ENCODE data around the gene CLDN16.

CLDN16 gene

GRCh38 chr3:190352861-190353457 lies 35.0 kb upstream of the CLDN16 start:
- no peak for TF ChIP-seq CTCF (IDR thresholded peaks at IDR 0.05; ENCODE audit: borderline replicate concordance, extremely low read depth, low read length, poor library complexity, severe bottlenecking)
- H4K20me1 ChIP-seq (ENCODE audit: insufficient read depth, low read length) = no peaks in the 10 kb centered on the region
- H3K4me3 ChIP-seq (ENCODE audit: low read depth in 1 of 2, low read length in 2 of 2) = no peak overlapping the region
- no peaks in the 10 kb centered on the region for H3K36me3 ChIP-seq (ENCODE audit: insufficient read depth, low read length)
- H3K9me3 ChIP-seq (ENCODE audit: insufficient read depth, low read length, severe bottlenecking) = no peaks in the 10 kb centered on the region
- no peak overlapping the region for H3K4me2 ChIP-seq (ENCODE audit: insufficient read depth, low read length)
- ATAC-seq (ENCODE audit: insufficient read depth, low read depth) (no peak), DNase-seq (no peak)
- H3K27me3 ChIP-seq (ENCODE audit: insufficient read depth, low read length, poor library complexity) = no peaks in the 10 kb centered on the region
- no peaks in the 10 kb centered on the region for H3K4me1 ChIP-seq (ENCODE audit: insufficient read depth, low read length)
- no peak overlapping the region for H3K27ac ChIP-seq (ENCODE audit: low read length)
- no peak overlapping the region for H3K9ac ChIP-seq (ENCODE audit: low read depth, low read length)
- H2AFZ ChIP-seq (ENCODE audit: low read depth, low read length) = no peak overlapping the region
- no peaks in the 10 kb centered on the region for H3K79me2 ChIP-seq (ENCODE audit: insufficient read depth, low read length)

- H3K4me2 ChIP-seq (ENCODE audit: insufficient read depth, low read length) = no peak overlapping the region
- no peak for ATAC-seq (ENCODE audit: insufficient read depth, low read depth)
Observed at GRCh38 chr3:190356246-190356645, 31.7 kb upstream of the CLDN16 start.

GRCh38 chr3:190357468-190357867 lies 30.5 kb upstream of the CLDN16 start:
- H3K4me2 ChIP-seq (ENCODE audit: insufficient read depth, low read length) = no peak overlapping the region
- ATAC-seq (ENCODE audit: insufficient read depth, low read depth) (no peak), DNase-seq (no peak)
- no peak overlapping the region for H3K4me3 ChIP-seq (ENCODE audit: low read depth in 1 of 2, low read length in 2 of 2)
- TF ChIP-seq CTCF (IDR thresholded peaks at IDR 0.05; ENCODE audit: borderline replicate concordance, extremely low read depth, low read length, poor library complexity, severe bottlenecking) (no peak), EZH2 (IDR thresholded peaks at IDR 0.05; ENCODE audit: borderline replicate concordance, low read depth, low read length, severe bottlenecking) (no peak)
- H3K36me3 ChIP-seq (ENCODE audit: insufficient read depth, low read length) = no peaks in the 10 kb centered on the region
- H3K27me3 ChIP-seq (ENCODE audit: insufficient read depth, low read length, poor library complexity) = no peaks in the 10 kb centered on the region
- H3K4me1 ChIP-seq (ENCODE audit: insufficient read depth, low read length) = no peaks in the 10 kb centered on the region
- no peak overlapping the region for H3K9ac ChIP-seq (ENCODE audit: low read depth, low read length)
- H3K27ac ChIP-seq (ENCODE audit: low read length) = no peak overlapping the region
- H4K20me1 ChIP-seq (ENCODE audit: insufficient read depth, low read length) = no peaks in the 10 kb centered on the region
- no peaks in the 10 kb centered on the region for H3K9me3 ChIP-seq (ENCODE audit: insufficient read depth, low read length, severe bottlenecking)
- no peaks in the 10 kb centered on the region for H3K79me2 ChIP-seq (ENCODE audit: insufficient read depth, low read length)
- no peak overlapping the region for H2AFZ ChIP-seq (ENCODE audit: low read depth, low read length)

More at GRCh38 chr3:190356246-190356645, 31.7 kb upstream of the CLDN16 start:
- H2AFZ ChIP-seq (ENCODE audit: low read depth, low read length) = no peak overlapping the region
- H3K9me3 ChIP-seq (ENCODE audit: insufficient read depth, low read length, severe bottlenecking) = no peaks in the 10 kb centered on the region
- no peaks in the 10 kb centered on the region for H3K4me1 ChIP-seq (ENCODE audit: insufficient read depth, low read length)
- no peak overlapping the region for H3K9ac ChIP-seq (ENCODE audit: low read depth, low read length)
- no peak for DNase-seq
- no peak overlapping the region for H3K4me3 ChIP-seq (ENCODE audit: low read depth in 1 of 2, low read length in 2 of 2)
- TF ChIP-seq EZH2 (IDR thresholded peaks at IDR 0.05; ENCODE audit: borderline replicate concordance, low read depth, low read length, severe bottlenecking) = no peak
- no peak for TF ChIP-seq CTCF (IDR thresholded peaks at IDR 0.05; ENCODE audit: borderline replicate concordance, extremely low read depth, low read length, poor library complexity, severe bottlenecking)
- H3K36me3 ChIP-seq (ENCODE audit: insufficient read depth, low read length) = no peaks in the 10 kb centered on the region
- no peak overlapping the region for H3K27ac ChIP-seq (ENCODE audit: low read length)
- H3K27me3 ChIP-seq (ENCODE audit: insufficient read depth, low read length, poor library complexity) = no peaks in the 10 kb centered on the region
- no peaks in the 10 kb centered on the region for H4K20me1 ChIP-seq (ENCODE audit: insufficient read depth, low read length)
- no peaks in the 10 kb centered on the region for H3K79me2 ChIP-seq (ENCODE audit: insufficient read depth, low read length)

GRCh38 chr3:190359813-190360212 lies 28.1 kb upstream of the CLDN16 start:
- no peaks in the 10 kb centered on the region for H3K9me3 ChIP-seq (ENCODE audit: insufficient read depth, low read length, severe bottlenecking)
- no peak overlapping the region for H3K4me2 ChIP-seq (ENCODE audit: insufficient read depth, low read length)
- H3K4me3 ChIP-seq (ENCODE audit: low read depth in 1 of 2, low read length in 2 of 2) = no peak overlapping the region
- H3K4me1 ChIP-seq (ENCODE audit: insufficient read depth, low read length) = no peaks in the 10 kb centered on the region
- ATAC-seq (ENCODE audit: insufficient read depth, low read depth) (no peak), DNase-seq (no peak)
- H2AFZ ChIP-seq (ENCODE audit: low read depth, low read length) = no peak overlapping the region
- no peaks in the 10 kb centered on the region for H3K79me2 ChIP-seq (ENCODE audit: insufficient read depth, low read length)
- H3K9ac ChIP-seq (ENCODE audit: low read depth, low read length) = no peak overlapping the region
- H3K27ac ChIP-seq (ENCODE audit: low read length) = no peak overlapping the region
- H3K36me3 ChIP-seq (ENCODE audit: insufficient read depth, low read length) = no peaks in the 10 kb centered on the region
- no peaks in the 10 kb centered on the region for H3K27me3 ChIP-seq (ENCODE audit: insufficient read depth, low read length, poor library complexity)
- H4K20me1 ChIP-seq (ENCODE audit: insufficient read depth, low read length) = no peaks in the 10 kb centered on the region
- TF ChIP-seq EZH2 (IDR thresholded peaks at IDR 0.05; ENCODE audit: borderline replicate concordance, low read depth, low read length, severe bottlenecking) (no peak), CTCF (IDR thresholded peaks at IDR 0.05; ENCODE audit: borderline replicate concordance, extremely low read depth, low read length, poor library complexity, severe bottlenecking) (no peak)

Data from DND-41 (cell line).